ENCODE data around the gene CATSPERB.

- TF ChIP-seq, protein P1, sequence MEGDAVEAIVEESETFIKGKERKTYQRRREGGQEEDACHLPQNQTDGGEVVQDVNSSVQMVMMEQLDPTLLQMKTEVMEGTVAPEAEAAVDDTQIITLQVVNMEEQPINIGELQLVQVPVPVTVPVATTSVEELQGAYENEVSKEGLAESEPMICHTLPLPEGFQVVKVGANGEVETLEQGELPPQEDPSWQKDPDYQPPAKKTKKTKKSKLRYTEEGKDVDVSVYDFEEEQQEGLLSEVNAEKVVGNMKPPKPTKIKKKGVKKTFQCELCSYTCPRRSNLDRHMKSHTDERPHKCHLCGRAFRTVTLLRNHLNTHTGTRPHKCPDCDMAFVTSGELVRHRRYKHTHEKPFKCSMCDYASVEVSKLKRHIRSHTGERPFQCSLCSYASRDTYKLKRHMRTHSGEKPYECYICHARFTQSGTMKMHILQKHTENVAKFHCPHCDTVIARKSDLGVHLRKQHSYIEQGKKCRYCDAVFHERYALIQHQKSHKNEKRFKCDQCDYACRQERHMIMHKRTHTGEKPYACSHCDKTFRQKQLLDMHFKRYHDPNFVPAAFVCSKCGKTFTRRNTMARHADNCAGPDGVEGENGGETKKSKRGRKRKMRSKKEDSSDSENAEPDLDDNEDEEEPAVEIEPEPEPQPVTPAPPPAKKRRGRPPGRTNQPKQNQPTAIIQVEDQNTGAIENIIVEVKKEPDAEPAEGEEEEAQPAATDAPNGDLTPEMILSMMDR (IDR thresholded peaks at IDR 0.05; ENCODE audit: borderline replicate concordance, extremely low read depth, low read length, poor library complexity, severe bottlenecking): no peak
- TF ChIP-seq EZH2 (IDR thresholded peaks at IDR 0.05; ENCODE audit: borderline replicate concordance, low read depth, low read length, severe bottlenecking): no peak
Observed at GRCh38 chr14:91692075-91692474, 39.8 kb downstream of the CATSPERB start.
